BJ (cell line): ENCODE data around the gene INKA2. TPM values are rescaled to one million over a fixed set of nuclear protein-coding genes. Genes with fewer than 3 reads are reported as not detected.

Experiments used
- CTCF ChIA-PET: fragments of 350-600 bp; formaldehyde crosslinking; extraction: SDS; loops from one replicate; lab custom pipeline; 2021; ENCODE audit warnings: antibody characterized with exemption, inconsistent platforms; lab: Yijun Ruan, JAX
- POLR2A ChIA-PET: fragments of 300-600 bp; sonication (Branson Sonifier 250); formaldehyde crosslinking; extraction: SDS; loops from one replicate; lab custom pipeline; 2021; ENCODE audit warnings: antibody characterized with exemption; lab: Charles Lee
- DNase-seq: peaks from one replicate; pipeline ENCODE4 v3.0.0-alpha.2; 2011; ENCODE audit warnings: low read depth
- H3K27me3 ChIP-seq: 2 replicates; pipeline ENCODE4 v1.6.0; 2011; ENCODE audit warnings: low read length; ENCODE audit not compliant: control insufficient read depth, insufficient read depth
- H3K36me3 ChIP-seq: 2 replicates; pipeline ENCODE4 v1.5.1; 2011; ENCODE audit warnings: low read length; ENCODE audit not compliant: control insufficient read depth, insufficient read depth
- H3K4me3 ChIP-seq: 2 replicates; pipeline ENCODE4 v1.5.1; 2011; ENCODE audit warnings: low read depth, mild to moderate bottlenecking, control low read depth, low read length
- CTCF ChIP-seq: IDR thresholded peaks from 2 replicates; pipeline ENCODE4 v1.5.1; 2011; ENCODE audit warnings: low read depth, mild to moderate bottlenecking, control low read depth, inconsistent platforms, low read length, moderate library complexity; ENCODE audit not compliant: insufficient read depth
- polyA plus RNA-seq: library from polyadenylated mRNA; depleted of rRNA; stranded (reverse); fragments of >200 nt; gene quantifications from 2 replicates; pipeline ENCODE4 v1.2.3, GENCODE V29; 2011

Gene INKA2
- polyA plus RNA-seq, 1 experiment = 2.3 TPM

- ChIA-PET POLR2A (no interaction called here), CTCF (interaction anchor here (1.4 kb wide), 1 partner anchor 52 kb away, joined by 3 read pairs; no protein-coding TSS in a partner anchor)
- TF ChIP-seq CTCF = no peak
- no peaks in the 10 kb centered on the region for H3K36me3 ChIP-seq
- H3K4me3 ChIP-seq = no peak overlapping the region
- no peaks in the 10 kb centered on the region for H3K27me3 ChIP-seq
- no peak for DNase-seq
These were observed 21.7 kb downstream of the INKA2 start for GRCh38 chr1:111717450-111717849.

- no peak for TF ChIP-seq CTCF
- Histone ChIP-seq H3K27me3 (no peaks in the 10 kb centered on the region), H3K36me3 (no peaks in the 10 kb centered on the region), H3K4me3 (no peak overlapping the region)
- ChIA-PET CTCF (interaction anchor here (0.5 to 5.3 kb wide), 10 partner anchors 9 to 236 kb away, joined by 3 to 48 read pairs (median 8); no protein-coding TSS in a partner anchor), POLR2A (no interaction called here)
- DNase-seq = no peak
These were observed 22.9 kb downstream of the INKA2 start for GRCh38 chr1:111716333-111716732.

GRCh38 chr1:111709986-111710385 lies 29.2 kb downstream of the INKA2 start:
- H3K4me3 ChIP-seq = no peak overlapping the region
- TF ChIP-seq CTCF = no peak
- DNase-seq = no peak
- POLR2A ChIA-PET = interaction anchor here (0.6 kb wide), 1 partner anchor 56 kb away, joined by 4 read pairs; no protein-coding TSS in a partner anchor
- CTCF ChIA-PET = interaction anchor here (1.9 to 2.2 kb wide), 2 partner anchors 60 to 202 kb away, joined by 6 to 9 read pairs; no protein-coding TSS in a partner anchor
- no peaks in the 10 kb centered on the region for H3K27me3 ChIP-seq
- no peaks in the 10 kb centered on the region for H3K36me3 ChIP-seq

GRCh38 chr1:111707906-111708305 lies 31.3 kb downstream of the INKA2 start:
- ChIA-PET CTCF (interaction anchor here (0.5 to 1.1 kb wide), 2 partner anchors 8 to 49 kb away, joined by 3 to 4 read pairs; no protein-coding TSS in a partner anchor), POLR2A (interaction anchor here (0.7 kb wide), 1 partner anchor 209 kb away, joined by 3 read pairs; no protein-coding TSS in a partner anchor)
- TF ChIP-seq CTCF = no peak

GRCh38 chr1:111706921-111707320 lies 32.3 kb downstream of the INKA2 start:
- Histone ChIP-seq H3K36me3 (peaks cover 2% of the 10 kb centered on the region; the same call in 1 of the 2 replicates), H3K27me3 (no peaks in the 10 kb centered on the region), H3K4me3 (no peak overlapping the region)
- DNase-seq = no peak
- ChIA-PET CTCF (interaction anchor here (1.1 kb wide), 2 partner anchors 50 to 199 kb away, joined by 3 to 5 read pairs; no protein-coding TSS in a partner anchor), POLR2A (no interaction called here)
- TF ChIP-seq CTCF = no peak

More at GRCh38 chr1:111707906-111708305, 31.3 kb downstream of the INKA2 start:
- Histone ChIP-seq H3K27me3 (no peaks in the 10 kb centered on the region), H3K36me3 (peaks cover 2% of the 10 kb centered on the region; the same call in 1 of the 2 replicates), H3K4me3 (no peak overlapping the region)
- DNase-seq = no peak
